GM13976 (cell line): Measurements from ENCODE around the gene AK8.

Experiments used
- DNase-seq: peaks from one replicate; pipeline ENCODE4 v3.0.0; 2012; ENCODE audit warnings: low spot score
- in situ Hi-C: fragments of 300-500 bp; cut with MboI; formaldehyde crosslinking; loops from one replicate; pipeline ENCODE4 v1.12.0; 2022; ENCODE audit warnings: low sequenced_read_pairs, mixed read lengths, inconsistent platforms; ENCODE audit not compliant: unreplicated experiment
- TF ChIP-seq, protein P1 (sequence below): IDR thresholded peaks from 2 replicates; pipeline ENCODE4 v1.5.1; 2012; ENCODE audit warnings: borderline replicate concordance, mild to moderate bottlenecking; ENCODE audit not compliant: insufficient read depth; ENCODE audit errors: extremely low read depth, missing control alignments, control extremely low read depth

Gene AK8

GRCh38 chr9:132880324-132880661 lies 2.2 kb upstream of the AK8 start:
- TF ChIP-seq, protein P1, sequence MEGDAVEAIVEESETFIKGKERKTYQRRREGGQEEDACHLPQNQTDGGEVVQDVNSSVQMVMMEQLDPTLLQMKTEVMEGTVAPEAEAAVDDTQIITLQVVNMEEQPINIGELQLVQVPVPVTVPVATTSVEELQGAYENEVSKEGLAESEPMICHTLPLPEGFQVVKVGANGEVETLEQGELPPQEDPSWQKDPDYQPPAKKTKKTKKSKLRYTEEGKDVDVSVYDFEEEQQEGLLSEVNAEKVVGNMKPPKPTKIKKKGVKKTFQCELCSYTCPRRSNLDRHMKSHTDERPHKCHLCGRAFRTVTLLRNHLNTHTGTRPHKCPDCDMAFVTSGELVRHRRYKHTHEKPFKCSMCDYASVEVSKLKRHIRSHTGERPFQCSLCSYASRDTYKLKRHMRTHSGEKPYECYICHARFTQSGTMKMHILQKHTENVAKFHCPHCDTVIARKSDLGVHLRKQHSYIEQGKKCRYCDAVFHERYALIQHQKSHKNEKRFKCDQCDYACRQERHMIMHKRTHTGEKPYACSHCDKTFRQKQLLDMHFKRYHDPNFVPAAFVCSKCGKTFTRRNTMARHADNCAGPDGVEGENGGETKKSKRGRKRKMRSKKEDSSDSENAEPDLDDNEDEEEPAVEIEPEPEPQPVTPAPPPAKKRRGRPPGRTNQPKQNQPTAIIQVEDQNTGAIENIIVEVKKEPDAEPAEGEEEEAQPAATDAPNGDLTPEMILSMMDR, result no peak
- in situ Hi-C loops, result no loop called here
- no peak for DNase-seq

DNA sequence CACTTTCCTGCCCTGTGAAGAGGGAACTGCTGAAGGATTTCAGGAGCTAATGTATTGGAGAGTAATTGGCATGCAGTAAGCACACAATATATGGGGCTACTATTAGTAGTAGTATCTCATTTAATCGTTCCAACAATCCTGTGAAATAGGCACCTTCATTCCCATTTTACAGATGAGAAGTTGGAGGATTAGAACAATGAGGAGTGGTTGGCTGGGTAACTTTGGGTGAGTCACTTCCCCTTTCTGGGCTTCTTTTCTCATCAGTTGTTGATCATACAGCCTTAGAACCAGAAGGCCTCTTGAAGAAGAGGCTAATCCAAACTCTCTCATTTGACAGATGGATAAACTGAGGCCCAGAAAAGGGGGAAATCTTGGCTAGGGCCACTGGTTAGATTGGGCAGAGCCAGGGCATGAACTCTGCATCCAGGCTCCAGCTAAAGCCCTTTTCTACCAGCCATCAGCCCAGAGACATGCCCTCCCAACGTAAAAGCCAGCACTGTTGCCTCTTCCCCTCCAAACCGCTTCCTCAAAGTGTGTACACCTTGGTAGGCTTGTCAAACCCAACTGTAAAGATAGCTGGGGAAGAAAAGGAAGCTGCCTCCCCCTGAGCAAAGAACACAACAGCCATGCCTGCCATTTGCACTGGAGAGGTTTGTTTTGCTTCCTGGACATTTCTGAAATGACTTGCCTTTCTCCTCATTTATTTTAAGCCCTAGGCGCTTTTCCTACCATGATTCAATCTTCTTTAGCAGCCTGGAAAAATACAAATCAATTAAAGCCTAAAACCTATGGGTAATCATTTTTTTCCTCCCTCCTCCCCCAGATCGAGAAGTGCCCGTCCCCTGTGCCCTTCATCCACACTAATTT lies 1.6 kb upstream of the AK8 start:
- no peak for DNase-seq
- TF ChIP-seq, protein P1, result no peak
- in situ Hi-C loops, result no loop called here

GRCh38 chr9:132878695-132879456 lies 792 bp upstream of the AK8 start, which contains the start of gene SPACA9:
Gene SPACA9, plus strand, starts transcription at chr9:132878898. Its CDS starts 5,050 bp downstream, at chr9:132883948.
- TF ChIP-seq, protein P1, result no peak

DNA sequence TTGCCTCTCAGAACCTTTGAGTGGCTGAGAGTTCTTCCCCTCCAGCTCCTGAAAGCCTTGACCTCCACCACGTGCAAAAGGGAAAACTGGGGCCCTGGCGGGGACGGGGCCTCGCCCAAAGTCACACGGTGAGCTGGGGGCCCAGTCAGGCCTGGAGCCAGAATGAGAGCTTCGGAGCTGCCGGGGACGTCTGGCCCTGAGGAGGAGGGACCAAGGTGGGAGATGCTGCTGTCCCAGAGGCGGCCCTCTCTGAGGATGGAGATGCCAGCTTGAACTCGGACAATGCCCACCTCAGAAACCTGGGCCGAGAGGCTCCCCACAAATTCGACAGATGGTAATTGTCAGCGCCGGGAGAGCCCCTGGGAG lies 643 bp downstream of the AK8 start:
- TF ChIP-seq, protein P1, result no peak
- in situ Hi-C loops, result no loop called here
- no peak for DNase-seq

More at GRCh38 chr9:132878695-132879456, 792 bp upstream of the AK8 start, which contains the start of gene SPACA9:
- in situ Hi-C loops, result no loop called here
- DNase-seq, result peak; percentile 74

GRCh38 chr9:132876849-132877248 lies 1.2 kb downstream of the AK8 start:
- DNase-seq, result no peak
- in situ Hi-C loops, result no loop called here
- TF ChIP-seq, protein P1, result no peak

DNA sequence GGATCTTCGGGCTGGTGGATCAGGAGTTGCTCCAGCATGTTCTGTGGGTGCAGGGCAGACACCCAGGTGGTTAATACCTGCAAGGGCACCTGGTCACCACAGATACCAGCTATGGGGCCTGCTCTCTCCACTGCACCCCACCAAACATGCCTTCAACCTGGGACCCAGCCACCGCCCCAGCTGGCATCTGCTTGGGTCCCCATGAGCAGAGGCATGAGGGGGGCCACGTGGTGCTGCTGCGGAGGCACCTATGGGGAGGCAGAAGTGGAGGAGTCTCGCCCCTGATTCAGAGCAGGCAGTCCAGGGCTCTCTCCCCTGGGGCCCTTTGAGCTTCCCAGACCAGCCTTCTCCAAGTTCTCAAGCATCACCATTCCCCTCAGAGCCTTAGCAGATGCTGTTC lies 2.9 kb downstream of the AK8 start:
- no peak for DNase-seq
- TF ChIP-seq, protein P1, result no peak
- in situ Hi-C loops, result no loop called here
